IMR-90 (cell line): ENCODE measurements around the gene RMND1.

ENCODE experiments used
- BHLHE40 ChIP-seq: fragments of 150-350 bp; IDR thresholded peaks from 2 replicates; pipeline ENCODE4 v1.6.1; 2016; ENCODE audit warnings: mild to moderate bottlenecking, low read depth, low read length
- CTCF ChIP-seq: conservative IDR thresholded peaks from 2 replicates; pipeline ENCODE4 v1.5.1; 2012; ENCODE audit warnings: mild to moderate bottlenecking, low read depth, low read length, improper control_type of control experiment
- FOS ChIP-seq: fragments of 150-350 bp; IDR thresholded peaks from 2 replicates; pipeline ENCODE4 v1.6.1; 2016; ENCODE audit warnings: low read depth, low read length
- NFE2L2 ChIP-seq: fragments of 150-350 bp; IDR thresholded peaks from 2 replicates; pipeline ENCODE4 v1.6.1; 2016; ENCODE audit warnings: low read depth, mild to moderate bottlenecking, low read length
- POLR2A ChIP-seq: IDR thresholded peaks from 2 replicates; pipeline ENCODE4 v1.6.1; 2012; ENCODE audit warnings: mild to moderate bottlenecking, low read depth, low read length
- SMC3 ChIP-seq: fragments of 150-350 bp; IDR thresholded peaks from 2 replicates; pipeline ENCODE4 v1.6.1; 2016; ENCODE audit warnings: low read depth, mild to moderate bottlenecking, antibody characterized with exemption, low read length, moderate library complexity
- TF ChIP-seq, protein P1 (sequence below): fragments of 150-350 bp; IDR thresholded peaks from 2 replicates; pipeline ENCODE4 v1.6.1; 2016; ENCODE audit warnings: low read depth, mild to moderate bottlenecking, low read length, moderate library complexity, borderline replicate concordance

DNA sequence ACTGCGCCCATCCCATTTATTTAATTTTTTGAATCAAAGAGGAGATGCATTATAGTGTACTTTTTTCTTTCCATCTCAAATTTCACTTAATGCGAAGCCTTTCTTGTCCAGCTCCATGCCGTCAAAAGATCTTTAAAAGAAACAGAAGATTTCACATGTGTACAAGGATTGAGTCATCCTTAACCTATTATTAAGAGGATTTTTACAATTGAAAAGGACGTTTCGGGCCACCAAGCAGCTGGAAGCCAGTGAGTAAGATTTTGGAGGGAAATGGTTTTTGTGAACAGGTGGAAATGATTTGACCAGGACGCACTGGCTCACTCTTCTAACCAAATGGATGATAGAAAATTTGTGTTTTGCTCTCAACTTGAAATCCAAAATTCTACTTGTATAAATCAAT lies 26.7 kb upstream of the RMND1 start:
- no peak for TF ChIP-seq CTCF
- no peak for TF ChIP-seq POLR2A
- TF ChIP-seq FOS, result no peak
- no peak for TF ChIP-seq NFE2L2
- TF ChIP-seq BHLHE40, result no peak
- TF ChIP-seq SMC3, result no peak
- TF ChIP-seq, protein P1, sequence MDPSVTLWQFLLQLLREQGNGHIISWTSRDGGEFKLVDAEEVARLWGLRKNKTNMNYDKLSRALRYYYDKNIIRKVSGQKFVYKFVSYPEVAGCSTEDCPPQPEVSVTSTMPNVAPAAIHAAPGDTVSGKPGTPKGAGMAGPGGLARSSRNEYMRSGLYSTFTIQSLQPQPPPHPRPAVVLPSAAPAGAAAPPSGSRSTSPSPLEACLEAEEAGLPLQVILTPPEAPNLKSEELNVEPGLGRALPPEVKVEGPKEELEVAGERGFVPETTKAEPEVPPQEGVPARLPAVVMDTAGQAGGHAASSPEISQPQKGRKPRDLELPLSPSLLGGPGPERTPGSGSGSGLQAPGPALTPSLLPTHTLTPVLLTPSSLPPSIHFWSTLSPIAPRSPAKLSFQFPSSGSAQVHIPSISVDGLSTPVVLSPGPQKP, result no peak
